HG02623 (cell line): Measurements from ENCODE around the gene EYS.
"Not testable (repeated sequence)": the region's sequence is repeated elsewhere in the genome, so short reads cannot be mapped to it uniquely, and the experiment has no call there.

Experiments used
- ATAC-seq: cut with Tn5 transposase; IDR thresholded peaks from one replicate; pipeline ENCODE4 v1.9.1; 2021; ENCODE audit warnings: moderate library complexity; ENCODE audit not compliant: unreplicated experiment

The EYS gene

GRCh38 chr6:64502801-64503200, 1204.2 kb downstream of the EYS start:
- ATAC-seq, result no peak

DNA sequence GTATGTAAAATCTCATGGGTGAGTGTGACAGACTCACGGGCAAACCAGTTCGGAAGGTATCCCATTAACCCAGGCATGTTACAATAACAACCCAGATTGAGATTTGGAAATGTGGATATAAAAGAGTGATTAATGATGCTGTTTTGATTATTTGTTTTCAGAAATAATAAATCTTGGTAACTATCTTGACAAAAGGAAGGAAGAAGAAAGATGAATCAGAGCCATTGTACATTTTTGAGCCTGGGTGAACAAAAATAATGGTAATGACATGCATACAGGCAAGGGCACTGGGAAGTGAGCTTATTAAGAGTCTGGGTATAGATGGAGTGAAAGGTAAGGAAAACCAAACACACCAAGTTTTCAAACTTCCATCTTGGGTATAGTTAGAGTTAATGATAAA, 1209.4 kb downstream of the EYS start:
- ATAC-seq, result no peak

DNA sequence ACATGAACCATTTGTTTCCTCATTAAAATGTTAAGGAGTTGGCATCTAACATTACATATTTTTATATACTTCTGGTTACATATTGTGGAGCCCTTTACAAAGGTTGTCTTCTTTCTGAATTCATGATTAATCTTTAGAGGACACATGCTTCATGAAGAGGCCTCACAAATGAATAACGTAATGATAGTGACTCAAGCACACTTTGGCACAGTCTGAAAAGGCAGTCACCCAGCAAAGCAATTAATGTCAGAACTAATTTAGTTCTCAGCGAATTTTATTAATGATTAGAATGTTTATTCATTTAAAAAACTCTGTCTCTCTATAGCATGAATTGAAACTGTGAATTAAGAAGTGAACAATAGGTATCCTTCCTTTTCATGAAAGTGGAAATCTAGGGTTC, 1217.3 kb downstream of the EYS start:
- ATAC-seq, result no peak

DNA sequence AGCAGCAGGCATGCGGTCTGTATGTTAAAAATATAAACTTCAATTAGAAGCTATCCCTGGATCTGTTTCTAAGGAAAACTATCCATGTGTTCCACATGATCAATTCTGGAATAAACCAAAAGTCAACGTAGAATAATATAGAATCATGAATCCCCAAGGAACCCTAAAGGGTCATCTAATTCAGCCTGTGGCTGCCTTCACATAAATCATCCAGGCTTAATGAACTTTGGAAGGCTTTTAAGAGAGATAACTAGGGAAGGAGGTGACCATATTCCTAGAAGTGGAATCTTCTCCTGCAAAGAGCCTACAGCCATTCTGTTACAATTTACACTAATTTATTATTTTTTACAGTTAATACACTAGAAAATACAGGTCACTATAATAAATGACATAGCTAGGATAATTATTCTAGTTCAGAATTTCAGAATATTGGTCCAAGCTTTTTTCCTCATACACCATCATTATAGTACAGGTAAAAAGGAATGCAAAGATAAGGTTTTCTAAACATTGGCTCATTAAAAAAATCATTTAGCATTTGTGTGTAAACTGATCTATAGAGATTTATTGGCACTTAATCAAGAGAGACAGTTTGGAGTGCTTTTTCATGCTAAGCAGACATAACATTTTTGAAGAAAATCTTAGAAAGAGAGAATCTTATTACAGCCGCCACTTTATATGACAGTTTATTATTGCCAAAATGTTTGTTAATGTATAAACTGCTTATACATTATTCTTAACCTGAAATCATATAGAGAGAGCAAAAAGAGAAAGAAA, 1220.3 kb downstream of the EYS start:
- ATAC-seq, result no peak

- no peak for ATAC-seq
Observed at GRCh38 chr6:64483956-64484499, 1223.0 kb downstream of the EYS start.

DNA sequence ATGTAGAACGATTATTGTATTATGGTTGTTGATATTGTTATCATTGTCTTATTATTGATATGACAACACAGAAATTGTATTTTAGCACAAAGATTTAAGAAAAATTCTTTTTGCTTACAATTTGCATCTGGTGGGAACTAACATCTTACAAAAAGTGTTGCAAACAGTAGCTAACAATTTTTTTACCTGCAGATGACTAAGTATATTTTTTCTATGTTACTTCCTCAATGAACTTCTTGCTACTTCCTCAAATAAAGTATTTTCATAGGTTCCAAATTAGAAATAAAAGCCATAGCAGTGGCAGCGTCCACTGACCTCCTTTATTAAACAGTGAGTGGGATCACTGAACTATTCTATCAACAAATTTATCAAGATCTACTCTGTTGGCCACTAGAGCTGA, 1224.4 kb downstream of the EYS start:
- no peak for ATAC-seq

- ATAC-seq, result no peak
Observed at GRCh38 chr6:64479134-64479533, 1227.9 kb downstream of the EYS start.

DNA sequence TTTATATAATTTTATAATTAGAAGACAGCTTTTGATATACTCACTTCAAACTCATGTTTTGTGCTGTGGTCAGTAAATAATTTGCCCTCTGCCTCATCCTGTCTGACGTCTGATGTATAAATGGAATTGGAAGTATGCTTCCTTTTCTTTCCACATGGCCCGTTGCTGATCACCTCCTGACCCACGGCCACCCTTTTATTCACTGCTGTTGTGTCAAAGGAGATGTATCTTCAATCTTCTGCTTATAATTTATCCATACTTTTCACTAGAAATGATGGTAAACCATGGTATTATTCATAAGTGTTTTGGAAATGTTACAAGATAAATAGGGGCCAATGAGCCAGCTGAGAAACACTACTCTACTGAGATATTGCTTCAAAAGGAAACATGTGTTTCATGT, 1229.6 kb downstream of the EYS start:
- no peak for ATAC-seq

DNA sequence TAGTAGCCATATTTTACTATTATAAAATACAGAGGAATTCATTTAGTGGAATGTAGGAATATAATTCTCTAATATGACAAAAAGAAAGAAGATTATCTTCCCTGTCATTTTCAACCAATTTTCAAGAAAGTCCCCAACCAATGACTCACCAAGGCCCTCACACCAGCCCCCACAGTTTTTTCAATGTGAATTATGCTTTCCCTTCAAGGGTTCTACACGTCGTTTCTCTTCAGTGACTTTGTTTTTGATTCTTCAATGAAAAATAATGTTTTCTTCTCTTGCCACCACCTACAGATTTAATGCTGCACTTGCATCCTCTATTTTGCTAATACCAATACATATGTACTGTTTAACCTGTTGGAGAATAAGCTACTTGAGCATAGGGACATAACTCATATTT, 1230.1 kb downstream of the EYS start:
- no peak for ATAC-seq

DNA sequence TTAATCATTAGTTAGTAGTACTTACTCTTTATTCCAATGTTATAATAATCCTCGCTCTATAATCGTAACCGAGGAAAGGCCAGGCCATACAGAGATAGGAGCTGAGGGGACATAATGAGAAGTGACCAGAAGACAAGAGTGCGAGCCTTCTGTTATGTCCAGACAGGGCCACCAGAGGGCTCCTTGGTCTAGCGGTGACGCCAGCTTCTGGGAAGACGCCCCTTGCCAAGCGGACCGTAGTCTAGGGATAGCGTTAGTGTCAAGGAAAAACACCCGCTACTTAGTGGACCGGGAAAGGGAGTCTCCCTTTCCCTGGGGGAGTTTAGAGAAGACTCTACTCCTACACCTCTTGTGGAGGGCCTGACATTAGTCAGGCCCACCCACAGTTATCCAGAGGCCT, 1237.6 kb downstream of the EYS start:
- not testable (repeated sequence) for ATAC-seq

DNA sequence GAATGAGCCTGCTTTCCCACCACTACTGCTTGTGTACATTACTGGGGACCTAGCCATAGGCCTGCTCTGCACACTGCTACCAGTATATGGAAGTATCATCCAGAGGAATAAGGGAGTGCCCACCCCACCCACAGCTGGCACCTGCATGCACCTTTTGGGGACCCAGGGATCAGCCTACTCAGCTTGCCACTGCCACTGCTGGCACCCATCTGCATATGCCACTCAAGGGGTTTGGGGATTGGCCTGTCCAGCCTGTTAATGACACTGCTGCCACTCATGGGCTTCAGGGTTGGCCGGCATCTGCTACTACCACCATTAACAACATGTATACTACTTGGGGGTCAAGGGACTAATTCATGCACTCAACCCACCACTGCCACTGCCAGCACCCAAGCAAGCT, 1239.4 kb downstream of the EYS start:
- no peak for ATAC-seq

DNA sequence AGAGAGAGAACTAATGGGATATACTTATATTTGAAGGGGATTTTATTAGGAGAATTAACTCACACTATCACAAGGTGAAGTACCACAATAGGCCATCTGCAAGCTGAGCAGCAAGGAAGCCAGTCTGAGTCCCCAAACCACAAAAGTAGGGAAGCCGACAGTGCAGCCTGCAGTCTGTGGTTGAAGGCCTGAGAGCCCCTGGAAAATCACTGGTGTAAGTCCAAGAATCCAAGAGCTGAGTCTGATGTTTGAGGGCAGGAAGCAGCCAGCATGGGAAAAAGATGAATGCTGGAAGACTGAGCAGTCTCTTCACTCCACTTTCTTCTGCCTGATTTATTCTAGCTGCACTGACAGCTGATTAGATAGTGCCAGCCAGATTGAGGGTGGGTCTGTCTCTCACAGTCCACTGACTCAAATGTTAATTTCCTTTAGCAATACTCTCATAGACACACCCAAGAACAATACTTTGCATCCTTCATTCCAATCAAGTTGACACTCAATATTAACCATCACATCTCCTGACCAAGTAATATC, 1247.5 kb downstream of the EYS start:
- ATAC-seq, result no peak

DNA sequence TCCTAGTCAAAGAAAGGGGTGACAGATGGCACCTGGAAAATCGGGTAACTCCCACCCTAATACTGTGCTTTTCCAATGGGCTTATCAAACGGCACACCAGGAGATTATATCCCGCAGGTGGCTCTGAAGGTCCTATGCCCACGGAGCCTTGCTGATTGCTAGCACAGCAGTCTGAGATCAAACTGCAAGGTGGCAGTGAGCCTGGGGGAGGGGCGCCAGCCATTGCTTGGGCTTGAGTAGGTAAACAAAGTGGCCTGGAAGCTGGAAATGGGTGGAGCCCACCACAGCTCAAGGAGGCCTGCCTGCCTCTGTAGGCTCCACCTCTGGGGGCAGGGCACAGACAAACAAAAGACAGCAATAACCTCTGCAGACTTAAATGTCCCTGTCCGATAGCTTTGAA, 1258.9 kb downstream of the EYS start:
- not testable (repeated sequence) for ATAC-seq

GRCh38 chr6:64445038-64445437, 1262.0 kb downstream of the EYS start:
- no peak for ATAC-seq

GRCh38 chr6:64439274-64439673, 1267.8 kb downstream of the EYS start:
- no peak for ATAC-seq

- ATAC-seq, result no peak
Observed at GRCh38 chr6:64437996-64438395, 1269.0 kb downstream of the EYS start.

- ATAC-seq, result no peak
Observed at GRCh38 chr6:64429926-64430325, 1277.1 kb downstream of the EYS start.

DNA sequence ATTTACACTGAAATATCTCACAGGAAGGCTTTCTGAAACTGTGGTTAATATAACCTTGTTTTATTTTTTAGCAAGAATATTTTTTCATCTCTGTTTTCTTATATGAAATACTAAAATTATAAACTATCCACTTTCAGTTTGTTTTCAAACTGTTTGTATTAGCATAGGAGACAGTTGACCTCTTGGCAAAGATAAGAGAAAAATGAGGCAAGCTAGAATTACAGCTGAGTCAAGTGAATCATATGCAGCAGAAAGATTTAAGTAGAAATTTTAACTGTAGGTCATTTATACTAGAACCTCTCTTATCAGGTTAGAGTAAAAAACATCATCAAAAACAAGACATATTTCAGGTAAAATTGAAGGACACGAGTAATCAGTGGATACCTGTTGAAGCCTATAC, 1278.8 kb downstream of the EYS start:
- ATAC-seq, result no peak

DNA sequence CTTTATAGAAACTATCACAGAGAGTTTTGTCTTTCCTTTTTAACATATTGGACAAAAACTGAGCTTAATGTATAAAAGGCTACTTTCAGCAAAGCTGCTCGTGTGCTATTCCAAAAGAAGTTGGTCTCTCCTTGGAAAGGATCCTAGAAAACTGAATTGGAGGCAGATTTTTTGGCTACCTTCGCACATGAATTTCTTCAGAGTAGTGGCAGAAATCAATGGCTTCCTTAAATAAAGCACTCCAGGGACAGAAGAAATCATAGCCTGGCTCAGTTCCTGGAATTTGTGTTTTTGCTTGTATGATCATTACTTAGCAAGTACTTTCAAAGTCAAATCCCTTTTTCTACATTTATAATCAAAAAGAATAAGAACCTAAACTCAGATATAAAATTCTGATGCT, 1291.1 kb downstream of the EYS start:
- no peak for ATAC-seq

DNA sequence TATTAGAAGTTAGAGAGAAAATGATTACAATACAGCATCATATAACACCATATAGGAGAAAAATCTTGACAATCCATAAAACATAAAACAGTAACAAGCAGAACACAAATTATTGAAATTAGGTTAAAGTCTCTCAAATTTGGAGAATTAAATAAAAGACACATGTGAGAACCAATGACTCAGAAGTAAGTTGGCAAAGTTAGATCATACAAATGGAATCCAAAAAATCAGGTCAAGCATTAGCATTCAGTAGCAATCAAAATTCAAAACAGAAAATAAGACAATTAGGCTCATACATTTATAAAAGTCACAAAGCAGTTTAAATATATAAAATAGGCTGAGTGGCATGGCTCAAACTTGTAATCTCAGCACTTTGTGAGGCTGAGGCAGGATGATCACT, 1295.8 kb downstream of the EYS start:
- ATAC-seq, result no peak

DNA sequence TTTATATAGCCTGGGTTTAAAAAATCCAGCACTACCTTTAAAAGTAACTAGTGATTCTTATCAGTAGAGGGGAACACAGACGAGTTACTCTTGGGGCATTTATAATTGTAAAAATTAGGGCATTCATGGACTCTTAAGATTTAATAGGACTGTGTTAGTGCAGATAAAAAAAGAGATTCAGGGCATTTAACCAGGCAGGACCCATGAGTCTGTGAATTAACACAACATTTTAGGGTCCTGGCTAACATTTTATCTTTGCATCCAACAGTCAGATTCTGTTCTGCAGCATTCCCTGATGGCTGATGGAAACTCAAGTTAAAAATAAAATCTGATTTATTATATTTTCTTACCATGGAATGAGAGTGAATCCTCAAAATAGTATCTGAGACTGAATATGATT, 1297.1 kb downstream of the EYS start:
- ATAC-seq, result no peak

GRCh38 chr6:64404396-64404795, 1302.6 kb downstream of the EYS start:
- no peak for ATAC-seq

GRCh38 chr6:64383277-64383676, 1323.7 kb downstream of the EYS start:
- no peak for ATAC-seq
